ENCODE measurements around the gene EDIL3.

EDIL3 gene

GRCh38 chr5:83917261-83917908, 467.3 kb downstream of the EDIL3 start:
- TF ChIP-seq SIN3A (IDR thresholded peaks at IDR 0.05; ENCODE audit: borderline replicate concordance, insufficient read depth, low read length): no peak
- no peak for TF ChIP-seq TAF1 (IDR thresholded peaks at IDR 0.05; ENCODE audit: borderline replicate concordance, insufficient read depth, low read length)
- no peak for TF ChIP-seq POLR2AphosphoS5 (IDR thresholded peaks at IDR 0.05; ENCODE audit: low read depth, low read length)
- no peak for TF ChIP-seq FOXP2 (optimal IDR thresholded peaks at IDR 0.05; ENCODE audit: borderline replicate concordance, extremely low read depth, extremely low read length, insufficient read depth)
- TF ChIP-seq, protein P1, sequence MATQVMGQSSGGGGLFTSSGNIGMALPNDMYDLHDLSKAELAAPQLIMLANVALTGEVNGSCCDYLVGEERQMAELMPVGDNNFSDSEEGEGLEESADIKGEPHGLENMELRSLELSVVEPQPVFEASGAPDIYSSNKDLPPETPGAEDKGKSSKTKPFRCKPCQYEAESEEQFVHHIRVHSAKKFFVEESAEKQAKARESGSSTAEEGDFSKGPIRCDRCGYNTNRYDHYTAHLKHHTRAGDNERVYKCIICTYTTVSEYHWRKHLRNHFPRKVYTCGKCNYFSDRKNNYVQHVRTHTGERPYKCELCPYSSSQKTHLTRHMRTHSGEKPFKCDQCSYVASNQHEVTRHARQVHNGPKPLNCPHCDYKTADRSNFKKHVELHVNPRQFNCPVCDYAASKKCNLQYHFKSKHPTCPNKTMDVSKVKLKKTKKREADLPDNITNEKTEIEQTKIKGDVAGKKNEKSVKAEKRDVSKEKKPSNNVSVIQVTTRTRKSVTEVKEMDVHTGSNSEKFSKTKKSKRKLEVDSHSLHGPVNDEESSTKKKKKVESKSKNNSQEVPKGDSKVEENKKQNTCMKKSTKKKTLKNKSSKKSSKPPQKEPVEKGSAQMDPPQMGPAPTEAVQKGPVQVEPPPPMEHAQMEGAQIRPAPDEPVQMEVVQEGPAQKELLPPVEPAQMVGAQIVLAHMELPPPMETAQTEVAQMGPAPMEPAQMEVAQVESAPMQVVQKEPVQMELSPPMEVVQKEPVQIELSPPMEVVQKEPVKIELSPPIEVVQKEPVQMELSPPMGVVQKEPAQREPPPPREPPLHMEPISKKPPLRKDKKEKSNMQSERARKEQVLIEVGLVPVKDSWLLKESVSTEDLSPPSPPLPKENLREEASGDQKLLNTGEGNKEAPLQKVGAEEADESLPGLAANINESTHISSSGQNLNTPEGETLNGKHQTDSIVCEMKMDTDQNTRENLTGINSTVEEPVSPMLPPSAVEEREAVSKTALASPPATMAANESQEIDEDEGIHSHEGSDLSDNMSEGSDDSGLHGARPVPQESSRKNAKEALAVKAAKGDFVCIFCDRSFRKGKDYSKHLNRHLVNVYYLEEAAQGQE (IDR thresholded peaks at IDR 0.05; ENCODE audit: insufficient read depth in 1 of 2, low read depth in 2 of 2, low read length in 2 of 2): no peak

DNA sequence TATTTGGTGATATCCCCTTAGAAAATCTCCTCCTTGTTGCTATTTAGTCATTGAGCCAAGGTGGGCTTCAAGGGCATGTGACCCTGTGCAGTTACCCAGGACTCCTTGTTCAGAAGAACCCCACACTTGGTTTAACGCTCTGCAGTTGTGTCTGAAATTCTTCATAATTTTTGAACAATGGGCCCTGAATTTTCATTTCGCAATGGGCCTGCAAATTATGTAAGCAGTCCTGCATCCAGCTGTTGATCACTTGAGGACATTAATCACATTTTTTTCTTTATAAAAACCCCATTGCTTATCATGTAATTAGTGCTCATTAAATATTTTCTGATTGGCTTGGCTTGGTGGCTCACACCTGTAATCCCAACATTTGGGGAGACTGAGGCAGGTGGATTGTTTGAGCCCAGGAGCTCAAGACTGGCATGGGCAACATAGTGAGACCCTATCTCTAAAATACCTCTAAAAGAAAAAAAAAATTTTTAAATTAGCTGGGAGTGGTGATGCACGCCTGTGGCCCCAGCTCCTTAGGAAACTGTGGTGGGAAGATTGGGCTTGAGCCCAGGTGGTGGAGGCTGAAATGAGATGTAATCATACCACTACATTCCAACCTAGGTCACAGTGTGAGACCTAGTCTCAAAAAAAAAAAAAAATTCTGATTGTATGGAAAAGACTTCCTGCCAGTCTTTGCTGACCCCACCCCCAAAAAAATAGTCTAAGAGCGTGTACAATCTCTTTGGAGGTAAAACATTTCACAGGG, 469.8 kb downstream of the EDIL3 start:
- TF ChIP-seq FOXP2 (optimal IDR thresholded peaks at IDR 0.05; ENCODE audit: borderline replicate concordance, extremely low read depth, extremely low read length, insufficient read depth): no peak
- TF ChIP-seq, protein P1 (IDR thresholded peaks at IDR 0.05; ENCODE audit: insufficient read depth in 1 of 2, low read depth in 2 of 2, low read length in 2 of 2): no peak
- no peak for TF ChIP-seq POLR2AphosphoS5 (IDR thresholded peaks at IDR 0.05; ENCODE audit: low read depth, low read length)
- TF ChIP-seq SIN3A (IDR thresholded peaks at IDR 0.05; ENCODE audit: borderline replicate concordance, insufficient read depth, low read length): no peak
- no peak for TF ChIP-seq TAF1 (IDR thresholded peaks at IDR 0.05; ENCODE audit: borderline replicate concordance, insufficient read depth, low read length)

DNA sequence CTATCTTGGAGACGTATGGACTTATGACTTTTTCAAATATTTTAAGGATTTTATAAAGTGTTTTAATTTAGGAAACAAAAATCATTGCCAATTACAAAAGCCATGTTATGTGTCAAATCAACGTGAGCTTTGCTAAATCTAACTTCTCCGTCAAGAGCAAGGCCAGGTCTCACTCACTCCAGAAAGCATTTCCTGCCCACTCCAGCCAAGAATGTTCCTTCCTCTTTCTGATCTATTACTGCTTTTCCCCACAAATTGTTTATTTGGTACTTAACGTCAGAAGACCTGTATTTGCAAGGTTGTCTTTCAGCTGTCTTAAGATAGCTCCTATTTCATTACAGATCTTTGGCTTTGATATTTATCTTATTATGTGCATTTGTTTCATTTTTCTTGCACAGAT, 470.5 kb downstream of the EDIL3 start:
- TF ChIP-seq, protein P1 (IDR thresholded peaks at IDR 0.05; ENCODE audit: insufficient read depth in 1 of 2, low read depth in 2 of 2, low read length in 2 of 2): no peak
- no peak for TF ChIP-seq FOXP2 (optimal IDR thresholded peaks at IDR 0.05; ENCODE audit: borderline replicate concordance, extremely low read depth, extremely low read length, insufficient read depth)
- no peak for TF ChIP-seq TAF1 (IDR thresholded peaks at IDR 0.05; ENCODE audit: borderline replicate concordance, insufficient read depth, low read length)
- TF ChIP-seq SIN3A (IDR thresholded peaks at IDR 0.05; ENCODE audit: borderline replicate concordance, insufficient read depth, low read length): no peak
- TF ChIP-seq POLR2AphosphoS5 (IDR thresholded peaks at IDR 0.05; ENCODE audit: low read depth, low read length): no peak

DNA sequence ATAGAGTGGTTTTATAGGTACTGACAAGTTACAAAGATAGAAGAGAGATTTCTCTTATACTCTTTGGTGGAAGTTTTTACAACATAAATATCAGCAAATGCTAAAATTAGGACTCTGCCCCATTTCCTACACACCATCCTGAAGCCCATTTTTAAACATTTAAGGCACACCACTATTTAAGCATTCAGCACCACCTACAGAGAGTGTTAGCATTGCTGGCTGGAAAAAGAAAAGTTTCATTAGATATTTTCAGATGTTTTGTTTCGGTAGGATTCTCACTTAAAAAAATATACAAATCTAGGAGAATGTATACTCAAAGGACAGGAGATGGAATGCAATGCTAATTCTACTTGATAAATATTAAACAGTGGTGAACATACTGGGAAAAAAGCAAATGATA, 471.1 kb downstream of the EDIL3 start:
- no peak for TF ChIP-seq SIN3A (IDR thresholded peaks at IDR 0.05; ENCODE audit: borderline replicate concordance, insufficient read depth, low read length)
- TF ChIP-seq TAF1 (IDR thresholded peaks at IDR 0.05; ENCODE audit: borderline replicate concordance, insufficient read depth, low read length): no peak
- no peak for TF ChIP-seq POLR2AphosphoS5 (IDR thresholded peaks at IDR 0.05; ENCODE audit: low read depth, low read length)
- no peak for TF ChIP-seq FOXP2 (optimal IDR thresholded peaks at IDR 0.05; ENCODE audit: borderline replicate concordance, extremely low read depth, extremely low read length, insufficient read depth)
- TF ChIP-seq, protein P1 (IDR thresholded peaks at IDR 0.05; ENCODE audit: insufficient read depth in 1 of 2, low read depth in 2 of 2, low read length in 2 of 2): no peak

Data from PFSK-1 (cell line).